PC-3 (cell line): Measurements from ENCODE around the gene VSIG2. TPM values are rescaled to one million over a fixed set of nuclear protein-coding genes. Genes with fewer than 3 reads are reported as not detected.

Source experiments
- ATAC-seq: fragments of 200-7000 bp; cut with Tn5 transposase; 2 replicates; pipeline ENCODE4 v1.9.1; 2020; ENCODE audit warnings: mild to moderate bottlenecking, moderate library complexity
- BruUV-seq: library from RNA; stranded (reverse); fragments of 400-500 nt; replicated peaks from 2 replicates; lab custom pipeline; 2021; lab: Mats Ljungman, UMichigan
- CTCF ChIA-PET: fragments of 300-600 bp; sonication (Branson Sonifier 250); formaldehyde crosslinking; loops from one replicate; lab custom pipeline; 2022; ENCODE audit warnings: antibody characterized with exemption; lab: Charles Lee
- POLR2A ChIA-PET: fragments of 300-600 bp; sonication (Branson Sonifier 250); formaldehyde crosslinking; loops from one replicate; lab custom pipeline; 2022; ENCODE audit warnings: antibody characterized with exemption; ENCODE audit not compliant: unreplicated experiment; lab: Charles Lee
- DNase-seq: peaks from one replicate; pipeline ENCODE4 v3.0.0-alpha.2; 2015
- H2AFZ ChIP-seq: fragments of 300-600 bp; sonication (generic); 2 replicates; pipeline ENCODE4 v1.6.0; 2016; ENCODE audit warnings: antibody characterized with exemption, low read length
- H3F3A ChIP-seq: fragments of 300-600 bp; sonication (generic); one replicate; pipeline ENCODE4 v1.6.0; 2017; ENCODE audit warnings: antibody characterized with exemption, low read length, control low read depth, mild to moderate bottlenecking; ENCODE audit not compliant: unreplicated experiment
- H3K27ac ChIP-seq: fragments of 300-600 bp; sonication (generic); 2 replicates; pipeline ENCODE4 v1.5.1; 2016; ENCODE audit warnings: mild to moderate bottlenecking, low read length
- H3K27me3 ChIP-seq: fragments of 300-600 bp; sonication (generic); 2 replicates; pipeline ENCODE4 v1.6.1; 2016; ENCODE audit warnings: low read length, mixed read lengths
- H3K36me3 ChIP-seq: fragments of 300-600 bp; sonication (generic); 2 replicates; pipeline ENCODE4 v1.6.1; 2016; ENCODE audit warnings: low read depth, mixed run types, low read length, mixed read lengths
- H3K4me1 ChIP-seq: fragments of 300-600 bp; sonication (generic); 2 replicates; pipeline ENCODE4 v1.5.1; 2016; ENCODE audit warnings: low read length; ENCODE audit not compliant: insufficient read depth
- H3K4me2 ChIP-seq: fragments of 300-600 bp; sonication (generic); 2 replicates; pipeline ENCODE4 v1.6.0; 2016; ENCODE audit warnings: low read length
- H3K4me3 ChIP-seq: fragments of 300-600 bp; sonication (generic); 2 replicates; pipeline ENCODE4 v1.5.1; 2016; ENCODE audit warnings: mild to moderate bottlenecking, low read length, mixed read lengths
- H3K79me2 ChIP-seq: fragments of 300-600 bp; sonication (generic); 2 replicates; pipeline ENCODE4 v1.6.1; 2017; ENCODE audit warnings: low read length, mixed read lengths
- H3K9ac ChIP-seq: fragments of 300-600 bp; sonication (generic); 2 replicates; pipeline ENCODE4 v1.6.0; 2016; ENCODE audit warnings: mild to moderate bottlenecking, low read length
- H3K9me2 ChIP-seq: fragments of 300-600 bp; sonication (generic); replicated peaks from 2 replicates; pipeline ENCODE4 v1.6.1; 2016; ENCODE audit warnings: mixed run types, low read length, mixed read lengths
- H3K9me3 ChIP-seq: fragments of 300-600 bp; sonication (generic); 2 replicates; pipeline ENCODE4 v1.6.1; 2016; ENCODE audit warnings: low read length, mixed read lengths
- H4K20me1 ChIP-seq: fragments of 300-600 bp; sonication (generic); 2 replicates; pipeline ENCODE4 v1.6.1; 2016; ENCODE audit warnings: low read length, mixed read lengths
- EZH2 ChIP-seq: fragments of 300-600 bp; sonication (generic); IDR thresholded peaks from one replicate; pipeline ENCODE4 v1.6.1; 2017; ENCODE audit warnings: antibody characterized with exemption, mild to moderate bottlenecking, low read length; ENCODE audit not compliant: unreplicated experiment
- EZH2phosphoT487 ChIP-seq: fragments of 300-600 bp; sonication (generic); IDR thresholded peaks from 2 replicates; pipeline ENCODE4 v1.6.1; 2018; ENCODE audit warnings: mild to moderate bottlenecking, antibody characterized with exemption, low read length, borderline replicate concordance
- intact Hi-C: fragments of 100-400 bp; cut with micrococcal nuclease; formaldehyde crosslinking; loops from 2 replicates; pipeline ENCODE4 v1.9.0; 2023
- total RNA-seq: library from RNA; depleted of rRNA; stranded (reverse); fragments of >200 nt; gene quantifications from 2 replicates; pipeline ENCODE4 v1.2.3, GENCODE V29; 2014
- TF ChIP-seq, protein P1 (sequence below): fragments of 300-600 bp; sonication (generic); conservative IDR thresholded peaks from 2 replicates; pipeline ENCODE4 v1.5.1; 2017; ENCODE audit warnings: antibody characterized with exemption, low read depth, mild to moderate bottlenecking, low read length

Gene VSIG2
- total RNA-seq, 1 experiment from 2014 or later, result not detected

DNA sequence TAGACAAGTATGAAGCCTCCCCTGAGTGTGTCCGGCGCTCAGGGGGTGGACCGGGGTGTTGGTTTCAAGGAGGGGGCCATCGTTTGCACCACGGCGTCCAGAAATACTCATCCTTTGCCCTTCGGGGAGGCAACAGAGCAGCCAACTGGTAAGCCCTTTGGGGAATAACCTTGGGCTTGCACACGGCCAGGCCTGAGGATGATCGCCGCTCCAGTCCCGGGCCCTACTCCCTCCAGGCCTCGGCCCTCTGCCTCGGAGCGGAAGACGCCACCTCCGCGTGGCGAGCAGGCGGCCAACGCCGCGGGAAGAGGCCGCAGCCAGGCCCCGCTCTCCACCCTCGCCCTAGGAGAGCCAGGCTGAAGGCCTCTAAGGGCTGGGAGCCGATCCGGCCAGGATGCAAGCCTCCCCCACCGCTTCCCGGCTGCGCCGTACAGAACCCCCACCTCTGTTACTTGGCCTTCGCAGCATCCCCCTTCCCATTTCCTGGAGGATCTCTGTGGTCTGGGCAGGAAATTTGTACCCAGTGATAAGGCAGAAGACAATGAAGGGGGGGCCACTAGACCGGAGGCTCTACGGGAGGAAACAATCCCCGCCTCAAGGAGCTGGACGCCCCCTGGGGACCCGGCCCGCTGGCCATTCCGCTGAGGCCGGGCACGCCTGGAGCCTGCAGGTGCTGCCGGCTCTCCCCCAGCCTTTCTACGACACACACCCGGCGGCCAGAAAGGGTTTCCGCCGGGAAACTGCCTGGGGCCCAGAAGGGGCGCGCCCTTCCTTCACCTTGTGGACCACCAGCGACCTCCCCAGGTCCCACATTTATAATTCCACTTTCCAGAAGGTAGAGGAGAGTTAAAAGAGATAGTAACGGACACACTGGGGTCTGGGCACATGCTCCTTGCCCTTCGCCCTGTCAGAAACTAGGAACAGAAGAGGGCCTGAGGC is 7.5 kb upstream of the VSIG2 start:
- H2AFZ ChIP-seq, result no peak overlapping the region

DNA sequence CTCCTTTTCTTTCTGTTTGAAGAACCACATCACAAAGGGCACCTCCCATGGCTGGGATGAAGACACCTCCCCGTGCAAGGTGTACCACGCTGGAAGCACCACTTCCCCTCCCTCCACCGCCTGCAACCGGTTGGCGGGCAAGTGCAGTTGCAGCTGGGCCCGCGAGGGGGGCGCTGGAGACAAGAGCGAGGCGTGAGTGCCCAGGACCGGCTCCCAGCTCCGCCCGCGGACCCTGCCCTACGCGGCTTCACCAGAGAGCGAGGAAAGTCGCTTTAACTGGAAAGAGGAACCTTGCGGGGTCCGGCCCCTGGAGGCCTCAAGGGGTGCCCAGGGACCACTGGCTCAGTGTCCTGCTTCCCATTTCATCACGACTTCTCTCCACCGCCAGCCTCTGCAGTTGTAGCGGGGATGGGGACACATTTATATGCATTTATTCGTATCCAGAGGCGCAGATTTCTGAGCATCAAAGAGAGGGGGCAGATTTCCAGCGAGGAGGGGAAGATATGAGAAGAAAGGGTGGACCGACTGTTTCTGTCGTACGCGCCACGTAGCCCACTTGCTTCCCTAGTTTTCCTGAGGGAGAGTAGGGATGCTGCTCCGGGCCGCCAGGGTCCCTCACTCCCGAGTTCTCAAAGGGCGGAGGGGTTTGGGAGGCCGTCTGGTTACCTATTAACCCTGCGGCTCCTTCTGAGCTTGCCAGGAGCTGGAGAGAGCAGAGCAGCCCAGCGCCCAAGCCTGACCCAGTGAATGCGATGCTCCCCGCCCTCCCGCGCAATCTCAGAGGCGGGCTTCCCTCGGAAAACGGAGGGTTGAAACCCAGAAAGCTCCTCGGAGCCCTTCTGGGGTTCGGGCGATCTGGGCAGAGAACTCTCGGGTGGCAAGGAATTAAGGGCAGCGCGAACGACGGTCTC is 6.6 kb upstream of the VSIG2 start:
- Histone ChIP-seq H3K4me1 (peaks cover 28% of the 10 kb centered on the region), H3K9me3 (no peaks in the 10 kb centered on the region), H3K4me3 (no peak overlapping the region), H4K20me1 (no peaks in the 10 kb centered on the region), H3K9me2 (no peaks in the 10 kb centered on the region), H3K36me3 (no peaks in the 10 kb centered on the region), H3K27ac (no peak overlapping the region), H3K4me2 (peak overlapping the region; percentile 36), H3K9ac (no peak overlapping the region), H3F3A (peaks cover 4% of the 10 kb centered on the region), H3K27me3 (no peaks in the 10 kb centered on the region), H3K79me2 (no peaks in the 10 kb centered on the region), H2AFZ (no peak overlapping the region)
- TF ChIP-seq, protein P1, sequence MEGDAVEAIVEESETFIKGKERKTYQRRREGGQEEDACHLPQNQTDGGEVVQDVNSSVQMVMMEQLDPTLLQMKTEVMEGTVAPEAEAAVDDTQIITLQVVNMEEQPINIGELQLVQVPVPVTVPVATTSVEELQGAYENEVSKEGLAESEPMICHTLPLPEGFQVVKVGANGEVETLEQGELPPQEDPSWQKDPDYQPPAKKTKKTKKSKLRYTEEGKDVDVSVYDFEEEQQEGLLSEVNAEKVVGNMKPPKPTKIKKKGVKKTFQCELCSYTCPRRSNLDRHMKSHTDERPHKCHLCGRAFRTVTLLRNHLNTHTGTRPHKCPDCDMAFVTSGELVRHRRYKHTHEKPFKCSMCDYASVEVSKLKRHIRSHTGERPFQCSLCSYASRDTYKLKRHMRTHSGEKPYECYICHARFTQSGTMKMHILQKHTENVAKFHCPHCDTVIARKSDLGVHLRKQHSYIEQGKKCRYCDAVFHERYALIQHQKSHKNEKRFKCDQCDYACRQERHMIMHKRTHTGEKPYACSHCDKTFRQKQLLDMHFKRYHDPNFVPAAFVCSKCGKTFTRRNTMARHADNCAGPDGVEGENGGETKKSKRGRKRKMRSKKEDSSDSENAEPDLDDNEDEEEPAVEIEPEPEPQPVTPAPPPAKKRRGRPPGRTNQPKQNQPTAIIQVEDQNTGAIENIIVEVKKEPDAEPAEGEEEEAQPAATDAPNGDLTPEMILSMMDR, result peak; percentile 53
- no peak for TF ChIP-seq EZH2phosphoT487
- CTCF ChIA-PET, result interaction anchor here (1.0 kb wide), 1 partner anchor 35 kb away, joined by 5 read pairs; no protein-coding TSS in a partner anchor
- intact Hi-C loops, result no loop called here
- ATAC-seq (no peak), DNase-seq (peak; percentile 51)
- POLR2A ChIA-PET, result no interaction called here
- no TSS peak for BruUV-seq

More for the DNA sequence above, 7.5 kb upstream of the VSIG2 start:
- H3K9ac ChIP-seq, result no peak overlapping the region
- no peaks in the 10 kb centered on the region for H3K9me3 ChIP-seq
- intact Hi-C loops, result no loop called here
- no peak overlapping the region for H3K4me2 ChIP-seq
- ChIA-PET CTCF (no interaction called here), POLR2A (interaction anchor here (0.5 kb wide), 1 partner anchor 76 kb away, joined by 5 read pairs; no protein-coding TSS in a partner anchor)
- H3K4me3 ChIP-seq, result no peak overlapping the region
- no peak for DNase-seq
- no peaks in the 10 kb centered on the region for H3K9me2 ChIP-seq
- ATAC-seq, result no peak
- no peaks in the 10 kb centered on the region; the same call in 1 of the 2 replicates for H4K20me1 ChIP-seq
- no peaks in the 10 kb centered on the region for H3K27me3 ChIP-seq
- no TSS peak for BruUV-seq
- H3K4me1 ChIP-seq, result peaks cover 30% of the 10 kb centered on the region
- no peaks in the 10 kb centered on the region; the same call in 1 of the 2 replicates for H3K36me3 ChIP-seq
- no peaks in the 10 kb centered on the region for H3K79me2 ChIP-seq
- no peak for TF ChIP-seq EZH2phosphoT487
- H3F3A ChIP-seq, result peaks cover 13% of the 10 kb centered on the region
- H3K27ac ChIP-seq, result no peak overlapping the region

DNA sequence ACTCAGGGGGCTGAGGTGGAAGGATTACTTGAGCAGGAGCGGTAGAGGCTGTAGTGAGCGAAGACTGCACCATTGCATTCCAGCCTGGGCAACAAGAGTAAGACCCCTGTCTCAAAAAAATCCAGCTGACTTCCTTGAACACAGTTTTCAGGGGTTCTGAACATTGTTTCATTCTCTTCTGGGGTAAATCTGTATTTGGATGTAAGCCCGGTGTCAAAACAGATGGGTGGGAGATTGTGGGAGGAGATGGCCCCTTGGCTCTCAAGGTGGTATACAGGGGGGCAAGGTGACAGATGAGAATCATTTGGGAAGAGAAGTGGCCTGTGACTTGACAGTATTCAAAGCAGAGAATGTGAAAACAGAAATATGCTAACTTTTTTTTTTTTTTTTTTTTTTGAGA is 5.3 kb upstream of the VSIG2 start:
- ATAC-seq (no peak), DNase-seq (no peak)
- no peaks in the 10 kb centered on the region for H4K20me1 ChIP-seq
- H3K9me2 ChIP-seq, result no peaks in the 10 kb centered on the region
- H2AFZ ChIP-seq, result no peak overlapping the region
- H3K27ac ChIP-seq, result no peak overlapping the region
- H3K36me3 ChIP-seq, result no peaks in the 10 kb centered on the region
- intact Hi-C loops, result no loop called here
- CTCF ChIA-PET, result no interaction called here
- POLR2A ChIA-PET, result no interaction called here
- H3K4me2 ChIP-seq, result no peak overlapping the region
- H3K79me2 ChIP-seq, result no peaks in the 10 kb centered on the region
- peaks cover 35% of the 10 kb centered on the region for H3K4me1 ChIP-seq
- H3K9ac ChIP-seq, result no peak overlapping the region
- BruUV-seq, result no TSS peak
- no peaks in the 10 kb centered on the region for H3K27me3 ChIP-seq
- H3K9me3 ChIP-seq, result no peaks in the 10 kb centered on the region
- no peaks in the 10 kb centered on the region for H3F3A ChIP-seq
- no peak overlapping the region for H3K4me3 ChIP-seq
- TF ChIP-seq EZH2phosphoT487, result no peak
- no peak for TF ChIP-seq EZH2
- TF ChIP-seq, protein P1, result no peak
